Astrocyte of the cerebellum (primary cell): ENCODE results near the gene SLC35C1.
A peak's percentile ranks its signal among the peaks of the same experiment; 100 is the strongest.

ENCODE experiments used
- DNase-seq: peaks from one replicate; pipeline ENCODE4 v3.0.0-alpha.2; 2011; ENCODE audit warnings: low read depth
- H3K4me3 ChIP-seq: 2 replicates; pipeline ENCODE4 v1.5.1; 2011; ENCODE audit warnings: mild to moderate bottlenecking, low read depth, low read length, moderate library complexity
- in situ Hi-C: cut with HindIII; loops from 2 replicates; pipeline ENCODE4 v1.10.0; 2017; ENCODE audit warnings: low sequenced_read_pairs
- TF ChIP-seq, protein P1 (sequence below): IDR thresholded peaks from 2 replicates; pipeline ENCODE4 v1.5.1; 2012; ENCODE audit warnings: low read length, low read depth, moderate library complexity, mild to moderate bottlenecking; ENCODE audit errors: missing control alignments

The SLC35C1 gene

DNA sequence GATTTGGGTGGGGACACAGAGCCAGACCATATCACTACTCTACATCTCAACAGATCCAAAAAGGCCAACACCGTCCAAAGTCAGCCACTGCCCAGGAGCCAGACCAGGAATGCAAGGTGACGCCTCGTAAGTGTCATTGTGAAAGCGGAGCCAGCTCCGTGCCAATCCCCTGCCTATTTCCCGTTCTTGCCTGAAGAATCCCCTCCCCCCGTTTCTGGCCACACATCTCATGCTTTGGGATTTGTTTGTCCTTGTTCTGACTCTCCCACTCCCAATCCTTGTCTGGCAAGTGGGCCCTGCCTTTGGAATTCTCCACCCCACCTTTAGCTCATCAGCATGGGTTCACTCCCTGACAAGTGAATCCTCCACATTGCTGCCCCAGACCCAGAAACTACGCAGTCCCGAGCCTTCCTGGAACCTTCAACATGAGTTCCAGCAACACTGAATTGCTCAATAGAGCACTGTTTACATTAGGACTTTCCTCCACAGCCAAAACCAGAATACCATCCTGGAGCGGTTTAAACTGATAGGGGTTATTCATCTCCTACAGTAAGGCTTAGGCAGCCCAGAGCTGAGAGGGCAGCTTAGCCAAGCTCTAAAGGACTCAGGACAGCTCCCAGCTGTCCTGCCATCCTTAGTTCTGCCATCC, 6.0 kb upstream of the SLC35C1 start:
- TF ChIP-seq, protein P1, sequence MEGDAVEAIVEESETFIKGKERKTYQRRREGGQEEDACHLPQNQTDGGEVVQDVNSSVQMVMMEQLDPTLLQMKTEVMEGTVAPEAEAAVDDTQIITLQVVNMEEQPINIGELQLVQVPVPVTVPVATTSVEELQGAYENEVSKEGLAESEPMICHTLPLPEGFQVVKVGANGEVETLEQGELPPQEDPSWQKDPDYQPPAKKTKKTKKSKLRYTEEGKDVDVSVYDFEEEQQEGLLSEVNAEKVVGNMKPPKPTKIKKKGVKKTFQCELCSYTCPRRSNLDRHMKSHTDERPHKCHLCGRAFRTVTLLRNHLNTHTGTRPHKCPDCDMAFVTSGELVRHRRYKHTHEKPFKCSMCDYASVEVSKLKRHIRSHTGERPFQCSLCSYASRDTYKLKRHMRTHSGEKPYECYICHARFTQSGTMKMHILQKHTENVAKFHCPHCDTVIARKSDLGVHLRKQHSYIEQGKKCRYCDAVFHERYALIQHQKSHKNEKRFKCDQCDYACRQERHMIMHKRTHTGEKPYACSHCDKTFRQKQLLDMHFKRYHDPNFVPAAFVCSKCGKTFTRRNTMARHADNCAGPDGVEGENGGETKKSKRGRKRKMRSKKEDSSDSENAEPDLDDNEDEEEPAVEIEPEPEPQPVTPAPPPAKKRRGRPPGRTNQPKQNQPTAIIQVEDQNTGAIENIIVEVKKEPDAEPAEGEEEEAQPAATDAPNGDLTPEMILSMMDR, result no peak
- no peak for DNase-seq
- in situ Hi-C loops, result no loop called here
- no peak overlapping the region for H3K4me3 ChIP-seq

DNA sequence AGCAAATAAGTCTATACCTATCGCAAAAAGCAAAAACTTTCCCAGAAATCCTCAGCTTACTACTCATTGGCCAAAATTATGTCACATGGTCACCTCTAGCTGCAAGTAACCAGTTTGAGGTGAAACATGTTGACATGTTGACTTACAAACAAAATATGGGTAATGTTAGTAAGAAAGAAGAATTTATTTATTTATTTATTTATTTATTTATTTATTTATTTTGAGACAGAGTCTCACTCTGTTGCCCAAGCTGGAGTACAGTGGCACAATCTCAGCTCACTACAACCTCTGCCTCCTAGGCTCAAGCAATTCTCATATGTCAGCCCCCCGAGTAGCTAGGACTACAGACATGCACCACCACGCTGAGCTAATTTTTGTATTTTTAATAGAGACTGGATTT, 5.4 kb upstream of the SLC35C1 start:
- no peak overlapping the region for H3K4me3 ChIP-seq
- DNase-seq, result no peak
- TF ChIP-seq, protein P1, result no peak
- in situ Hi-C loops, result no loop called here

DNA sequence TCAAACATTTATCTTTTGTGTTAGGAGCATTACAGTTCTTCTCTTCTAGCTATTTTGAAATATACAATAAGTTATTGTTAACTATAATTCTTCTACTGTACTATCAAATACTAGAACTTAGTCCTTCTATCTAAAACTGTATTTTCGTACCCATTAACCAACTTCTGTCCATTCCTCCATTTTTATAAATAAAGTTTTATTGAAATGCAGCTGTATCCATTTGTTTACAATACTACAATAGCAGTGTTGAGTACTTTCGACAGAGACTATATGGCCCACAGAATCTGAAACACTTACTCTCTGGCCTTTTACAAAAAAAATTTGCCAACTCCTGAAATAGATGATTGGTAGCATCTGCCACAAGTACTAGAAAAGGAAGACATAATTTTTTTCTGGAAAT, 4.7 kb upstream of the SLC35C1 start:
- TF ChIP-seq, protein P1, result no peak
- no peak overlapping the region for H3K4me3 ChIP-seq
- DNase-seq, result no peak
- in situ Hi-C loops, result no loop called here

DNA sequence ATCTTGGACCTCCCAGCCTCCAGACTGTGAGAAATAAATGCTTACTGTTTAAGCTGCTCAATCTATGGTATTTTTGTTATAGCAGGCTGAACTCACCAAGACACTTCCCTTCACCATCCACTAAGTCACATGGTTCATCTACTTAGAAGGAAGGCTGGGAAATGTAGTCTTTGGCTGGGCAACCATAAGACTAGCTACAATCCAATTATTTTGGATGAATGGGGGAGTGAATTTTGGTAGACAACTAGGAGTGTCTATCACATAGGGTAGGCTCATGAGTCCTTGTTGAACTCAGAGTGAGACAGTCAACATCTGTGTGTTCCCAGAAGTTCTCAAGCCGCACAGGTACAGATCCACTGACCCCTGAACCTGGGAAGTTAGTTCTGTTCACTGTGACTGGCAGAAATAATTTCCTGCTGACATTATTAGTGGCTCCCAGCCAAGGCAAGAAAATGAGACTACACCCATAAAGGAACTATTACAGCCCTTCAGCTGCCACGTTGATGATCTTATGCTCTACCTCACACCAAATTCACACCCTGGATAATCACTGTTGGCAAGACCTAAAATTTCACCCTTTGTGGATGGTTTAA, 3.1 kb upstream of the SLC35C1 start:
- in situ Hi-C loops, result no loop called here
- DNase-seq, result no peak
- TF ChIP-seq, protein P1, result no peak
- H3K4me3 ChIP-seq, result no peak overlapping the region

DNA sequence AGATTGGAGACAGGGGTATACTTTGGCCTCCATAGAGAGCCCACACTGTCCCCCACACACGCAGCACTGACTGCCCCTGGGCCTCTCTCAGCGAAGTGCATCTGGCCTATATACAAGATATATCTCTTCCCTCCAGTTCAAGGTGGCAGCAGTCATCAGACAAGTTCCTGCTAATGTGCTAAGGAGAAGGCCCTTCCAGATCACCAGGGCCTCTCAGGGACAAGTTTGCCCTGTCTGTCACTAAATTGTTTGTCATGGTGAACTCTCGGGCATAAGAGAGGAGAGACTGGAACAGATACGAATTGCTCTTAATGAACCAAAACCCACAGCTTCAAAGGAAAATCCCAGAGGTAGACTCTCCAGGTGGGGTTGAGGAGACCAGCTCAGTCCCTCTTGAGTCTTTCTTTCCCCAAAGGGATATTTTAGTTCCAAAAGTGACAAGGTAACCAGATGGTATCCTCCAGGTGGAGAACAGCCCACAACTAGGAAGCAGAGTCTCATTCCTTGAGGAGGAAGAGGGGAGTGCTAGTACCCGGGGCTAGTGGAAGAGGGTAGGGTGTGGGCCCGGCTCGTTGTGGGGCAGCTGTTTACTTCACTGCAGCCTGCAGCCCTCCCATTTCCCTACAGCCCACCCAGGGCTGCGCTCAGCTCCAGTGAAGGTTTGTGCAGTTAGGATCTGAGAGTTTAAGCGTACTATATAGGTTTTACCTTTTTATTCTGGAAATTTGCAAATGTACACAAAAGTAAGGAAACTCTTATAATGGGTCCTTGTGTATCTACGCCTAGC, 2.2 kb upstream of the SLC35C1 start:
- H3K4me3 ChIP-seq, result no peak overlapping the region
- no peak for DNase-seq
- in situ Hi-C loops, result no loop called here
- TF ChIP-seq, protein P1, result no peak

DNA sequence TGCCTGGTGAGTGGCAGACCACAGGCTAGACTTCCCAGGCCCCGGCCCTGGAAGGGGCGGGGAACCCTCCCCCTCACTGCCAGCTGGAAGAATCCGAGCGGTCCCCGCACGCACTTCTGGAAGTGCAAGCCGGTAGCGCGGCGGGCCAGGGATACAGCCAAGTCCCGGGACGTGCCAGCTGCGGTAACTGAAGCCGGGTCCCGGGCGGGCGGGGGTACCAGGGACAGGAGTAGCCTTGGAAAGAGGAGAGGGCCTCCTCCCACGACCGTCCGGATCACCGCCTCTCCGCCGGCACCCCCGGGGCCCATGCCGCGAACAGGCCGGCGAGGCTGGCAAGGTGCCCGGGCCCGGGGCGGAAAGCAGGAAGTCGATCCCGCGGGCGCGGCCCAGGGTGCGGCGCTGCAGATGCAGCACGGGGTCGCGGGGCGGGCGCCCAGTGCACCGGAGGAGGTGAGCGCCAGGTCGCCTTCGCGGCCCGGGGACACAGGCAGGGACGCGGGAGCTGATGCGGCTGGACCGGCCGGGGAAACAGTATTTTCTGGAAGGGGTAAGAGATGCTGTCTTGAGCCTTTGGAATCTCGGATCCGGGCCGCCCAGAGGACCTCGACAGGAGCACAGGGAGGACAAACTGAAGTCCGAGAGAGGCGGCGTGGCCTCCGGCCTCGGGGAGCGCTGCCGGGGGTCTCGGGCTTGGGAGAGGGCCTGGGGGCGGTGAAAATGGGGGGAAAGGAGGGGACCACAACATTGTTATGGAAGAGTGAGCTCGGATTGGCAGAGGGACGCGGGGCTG, 783 bp upstream of the SLC35C1 start:
- in situ Hi-C loops, result no loop called here
- no peak for DNase-seq

More for the DNA sequence above, 783 bp upstream of the SLC35C1 start:
- TF ChIP-seq, protein P1, result no peak
- peak overlapping the region; percentile 57 for H3K4me3 ChIP-seq
